COR-L47 (cell line): Measurements from ENCODE around the gene RASSF6.
A peak's percentile ranks its signal among the peaks of the same experiment; 100 is the strongest.
"Not testable (repeated sequence)": the region's sequence is repeated elsewhere in the genome, so short reads cannot be mapped to it uniquely, and the experiment has no call there.

Experiments
- DNase-seq: peaks from one replicate; lab custom pipeline; 2025; lab: John Stamatoyannopoulos, UW

RASSF6 gene

GRCh38 chr4:73612032-73612431, 8.2 kb downstream of the RASSF6 start:
- DNase-seq: no peak

- no peak for DNase-seq
These were observed 10.5 kb downstream of the RASSF6 start for GRCh38 chr4:73609706-73610105.

- DNase-seq: peak; percentile 44
These were observed 11.3 kb downstream of the RASSF6 start for GRCh38 chr4:73608689-73609594.

- DNase-seq: no peak
These were observed 12.7 kb downstream of the RASSF6 start for GRCh38 chr4:73607375-73608033.

GRCh38 chr4:73606465-73606974, 13.7 kb downstream of the RASSF6 start:
- DNase-seq: peak; percentile 65

GRCh38 chr4:73603854-73604584, 16.2 kb downstream of the RASSF6 start:
- DNase-seq: no peak

- DNase-seq: no peak
These were observed 16.9 kb downstream of the RASSF6 start for GRCh38 chr4:73603271-73603710.

- no peak for DNase-seq
These were observed 19.3 kb downstream of the RASSF6 start for GRCh38 chr4:73600954-73601353.

- no peak for DNase-seq
These were observed 21.1 kb downstream of the RASSF6 start for GRCh38 chr4:73599182-73599581.

GRCh38 chr4:73597594-73597993, 22.6 kb downstream of the RASSF6 start:
- DNase-seq: no peak

- not testable (repeated sequence) for DNase-seq
These were observed 23.1 kb downstream of the RASSF6 start for GRCh38 chr4:73597183-73597582.

- no peak for DNase-seq
These were observed 24.2 kb downstream of the RASSF6 start for GRCh38 chr4:73596001-73596400.

- DNase-seq: peak; percentile 43
These were observed 26.5 kb downstream of the RASSF6 start for GRCh38 chr4:73593631-73594241.

- peak; percentile 47 for DNase-seq
These were observed 30.1 kb downstream of the RASSF6 start for GRCh38 chr4:73589887-73590801.

GRCh38 chr4:73589261-73589847, 30.9 kb downstream of the RASSF6 start:
- DNase-seq: no peak

- no peak for DNase-seq
These were observed 31.6 kb downstream of the RASSF6 start for GRCh38 chr4:73588613-73589012.

GRCh38 chr4:73586666-73587065, 33.6 kb downstream of the RASSF6 start:
- DNase-seq: no peak

GRCh38 chr4:73586040-73586439, 34.2 kb downstream of the RASSF6 start:
- DNase-seq: no peak

GRCh38 chr4:73585345-73585744, 34.9 kb downstream of the RASSF6 start:
- no peak for DNase-seq

- DNase-seq: no peak
These were observed 36.6 kb downstream of the RASSF6 start for GRCh38 chr4:73583666-73584065.
